Measurements from ENCODE around the gene CIITA. TPM values are rescaled to one million over a fixed set of nuclear protein-coding genes. Genes with fewer than 3 reads are reported as not detected.

CIITA gene
- total and polyA plus RNA-seq, 8 donors: under 0.01 to 67.1 (median 12.8) TPM

GRCh38 chr16:10831894-10832886 lies 44.8 kb upstream of the CIITA start:
- no peaks in the 10 kb centered on the region for H3K36me3 ChIP-seq
- no peak overlapping the region for H3K27ac ChIP-seq
- DNase-seq: no peak
- TF ChIP-seq POLR2AphosphoS5 (IDR thresholded peaks at IDR 0.05) (no peak), CTCF (IDR thresholded peaks at IDR 0.05) (no peak), EP300 (IDR thresholded peaks at IDR 0.05) (no peak), POLR2A (IDR thresholded peaks at IDR 0.05) (no peak)
- intact Hi-C loops (cut with DNase I; ENCODE audit: low total_unique reads): no loop called here
- 83 to 90% (median 86%) methylated on average over 10 of the region's 10 CpGs for WGBS, 5 donors
- H3K27me3 ChIP-seq: no peaks in the 10 kb centered on the region
- H3K9me3 ChIP-seq: no peaks in the 10 kb centered on the region
- no peak overlapping the region for H3K4me3 ChIP-seq
- H3K4me1 ChIP-seq: peaks cover 24 to 30% (median 26%) of the 10 kb centered on the region in 4 donors

- H3K9me3 ChIP-seq: no peaks in the 10 kb centered on the region
- 91 to 96% (median 93%) methylated on average over 5 of the region's 5 CpGs for WGBS, 5 donors
- H3K27ac ChIP-seq: no peak overlapping the region
- peaks cover 13 to 19% (median 15%) of the 10 kb centered on the region in 4 donors for H3K4me1 ChIP-seq
- TF ChIP-seq EP300 (IDR thresholded peaks at IDR 0.05) (no peak), POLR2AphosphoS5 (IDR thresholded peaks at IDR 0.05) (no peak), POLR2A (IDR thresholded peaks at IDR 0.05) (no peak)
- no peak overlapping the region for H3K4me3 ChIP-seq
- no peaks in the 10 kb centered on the region for H3K36me3 ChIP-seq
- DNase-seq: no peak
- intact Hi-C loops (cut with DNase I; ENCODE audit: low total_unique reads): no loop called here
- H3K27me3 ChIP-seq: no peaks in the 10 kb centered on the region
These were observed 43.7 kb upstream of the CIITA start for GRCh38 chr16:10833271-10833670.

- intact Hi-C loops (cut with DNase I; ENCODE audit: low total_unique reads): no loop called here
- Histone ChIP-seq H3K9me3 (no peaks in the 10 kb centered on the region), H3K4me3 (no peak overlapping the region), H3K27me3 (no peaks in the 10 kb centered on the region), H3K36me3 (no peaks in the 10 kb centered on the region), H3K4me1 (peaks cover 4 to 12% (median 7%) of the 10 kb centered on the region in 4 donors), H3K27ac (no peak overlapping the region)
- 68 to 86% (median 82%) methylated on average over 10 of the region's 10 CpGs for WGBS, 5 donors
- TF ChIP-seq EP300 (IDR thresholded peaks at IDR 0.05) (no peak), POLR2A (IDR thresholded peaks at IDR 0.05) (no peak), POLR2AphosphoS5 (IDR thresholded peaks at IDR 0.05) (no peak), CTCF (IDR thresholded peaks at IDR 0.05) (no peak)
- no peak for DNase-seq
These were observed 42.9 kb upstream of the CIITA start for GRCh38 chr16:10834130-10834529.

- Histone ChIP-seq H3K36me3 (no peaks in the 10 kb centered on the region), H3K27me3 (no peaks in the 10 kb centered on the region), H3K27ac (no peak overlapping the region), H3K9me3 (no peaks in the 10 kb centered on the region), H3K4me3 (no peak overlapping the region), H3K4me1 (peaks cover 0 to 8% (median 2%) of the 10 kb centered on the region in 4 donors)
- TF ChIP-seq POLR2A (IDR thresholded peaks at IDR 0.05) (no peak), POLR2AphosphoS5 (IDR thresholded peaks at IDR 0.05) (no peak)
- intact Hi-C loops (cut with DNase I; ENCODE audit: low total_unique reads): no loop called here
- 65 to 95% (median 89%) methylated on average over 1 of the region's 1 CpG for WGBS, 5 donors
- no peak for DNase-seq
These were observed 42.2 kb upstream of the CIITA start for GRCh38 chr16:10834766-10835165.

- 72 to 92% (median 88%) methylated on average over 5 to 7 of the region's 7 CpGs for WGBS, 5 donors
- Histone ChIP-seq H3K9me3 (no peaks in the 10 kb centered on the region), H3K4me3 (no peak overlapping the region), H3K27ac (no peak overlapping the region), H3K27me3 (no peaks in the 10 kb centered on the region), H3K36me3 (no peaks in the 10 kb centered on the region), H3K4me1 (peaks cover 0 to 4% (median 0%) of the 10 kb centered on the region in 4 donors)
- TF ChIP-seq POLR2A (IDR thresholded peaks at IDR 0.05) (no peak), EP300 (IDR thresholded peaks at IDR 0.05) (no peak), POLR2AphosphoS5 (IDR thresholded peaks at IDR 0.05) (no peak), CTCF (IDR thresholded peaks at IDR 0.05) (no peak)
- intact Hi-C loops (cut with DNase I; ENCODE audit: low total_unique reads): no loop called here
- no peak for DNase-seq
These were observed 41.6 kb upstream of the CIITA start for GRCh38 chr16:10835281-10835931.

Measured in stomach (tissue), 9 donors.